Measurements from ENCODE around the gene C3orf62. TPM values are rescaled to one million over a fixed set of nuclear protein-coding genes. Genes with fewer than 3 reads are reported as not detected.
A peak's percentile ranks its signal among the peaks of the same experiment; 100 is the strongest.
"Not testable (repeated sequence)": the region's sequence is repeated elsewhere in the genome, so short reads cannot be mapped to it uniquely, and the experiment has no call there.

The C3orf62 gene
- polyA plus RNA-seq, 1 of the 3 experiments (the other 2 are of a cell fraction), result 4.2 TPM

- Histone ChIP-seq H3K9ac (no peak overlapping the region), H3F3A (replicated peaks; ENCODE audit: insufficient read depth) (no peaks in the 10 kb centered on the region), H3K79me2 (ENCODE audit: insufficient read depth) (no peaks in the 10 kb centered on the region), H4K20me1 (ENCODE audit: insufficient read depth) (no peaks in the 10 kb centered on the region), H3K4me2 (no peak overlapping the region), H3K27ac (ENCODE audit: low read depth in 2 of 2, low read length in 1 of 2) (no peak overlapping the region), H3K9me3 (no peaks in the 10 kb centered on the region), H3K4me1 (ENCODE audit: control insufficient read depth in 1 of 2, insufficient read depth in 2 of 2, low read depth in 1 of 2, low read length in 1 of 2) (no peaks in the 10 kb centered on the region), H3K9me2 (no peaks in the 10 kb centered on the region), H3K4me3 (ENCODE audit: low read depth in 2 of 2, low read length in 1 of 2) (no peak overlapping the region), H3K27me3 (ENCODE audit: insufficient read depth) (no peaks in the 10 kb centered on the region), H3K36me3 (replicated peaks in 1 of 2; ENCODE audit: control insufficient read depth in 1 of 2, insufficient read depth in 2 of 2, low read length in 1 of 2) (no peaks in the 10 kb centered on the region), H2AFZ (ENCODE audit: low read depth) (peak overlapping the region; percentile 13; the same call in 1 of the 2 replicates)
- POLR2A ChIA-PET, result no interaction called here
- DNase-seq, result no peak
- TF ChIP-seq, protein P1, sequence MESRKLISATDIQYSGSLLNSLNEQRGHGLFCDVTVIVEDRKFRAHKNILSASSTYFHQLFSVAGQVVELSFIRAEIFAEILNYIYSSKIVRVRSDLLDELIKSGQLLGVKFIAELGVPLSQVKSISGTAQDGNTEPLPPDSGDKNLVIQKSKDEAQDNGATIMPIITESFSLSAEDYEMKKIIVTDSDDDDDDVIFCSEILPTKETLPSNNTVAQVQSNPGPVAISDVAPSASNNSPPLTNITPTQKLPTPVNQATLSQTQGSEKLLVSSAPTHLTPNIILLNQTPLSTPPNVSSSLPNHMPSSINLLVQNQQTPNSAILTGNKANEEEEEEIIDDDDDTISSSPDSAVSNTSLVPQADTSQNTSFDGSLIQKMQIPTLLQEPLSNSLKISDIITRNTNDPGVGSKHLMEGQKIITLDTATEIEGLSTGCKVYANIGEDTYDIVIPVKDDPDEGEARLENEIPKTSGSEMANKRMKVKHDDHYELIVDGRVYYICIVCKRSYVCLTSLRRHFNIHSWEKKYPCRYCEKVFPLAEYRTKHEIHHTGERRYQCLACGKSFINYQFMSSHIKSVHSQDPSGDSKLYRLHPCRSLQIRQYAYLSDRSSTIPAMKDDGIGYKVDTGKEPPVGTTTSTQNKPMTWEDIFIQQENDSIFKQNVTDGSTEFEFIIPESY (IDR thresholded peaks at IDR 0.05; ENCODE audit: borderline replicate concordance, low read depth), result no peak
- TF ChIP-seq ELF1 (IDR thresholded peaks at IDR 0.05), result no peak
- TF ChIP-seq TAF1 (IDR thresholded peaks at IDR 0.05; ENCODE audit: borderline replicate concordance, low read depth, low read length), result no peak
- TF ChIP-seq PBX3 (IDR thresholded peaks at IDR 0.05), result no peak
- CTCF ChIA-PET, result interaction anchor here (1.0 kb wide), 1 partner anchor 200 kb away, joined by 3 read pairs; no protein-coding TSS in a partner anchor
These were observed 28.2 kb downstream of the C3orf62 start for GRCh38 chr3:49248840-49249227.

- Histone ChIP-seq H3K4me1 (ENCODE audit: control insufficient read depth in 1 of 2, insufficient read depth in 2 of 2, low read depth in 1 of 2, low read length in 1 of 2) (no peaks in the 10 kb centered on the region), H3K9ac (no peak overlapping the region), H3K4me2 (no peak overlapping the region), H3K9me2 (no peaks in the 10 kb centered on the region), H4K20me1 (ENCODE audit: insufficient read depth) (no peaks in the 10 kb centered on the region), H3K79me2 (ENCODE audit: insufficient read depth) (no peaks in the 10 kb centered on the region), H2AFZ (ENCODE audit: low read depth) (no peak overlapping the region), H3K36me3 (replicated peaks in 1 of 2; ENCODE audit: control insufficient read depth in 1 of 2, insufficient read depth in 2 of 2, low read length in 1 of 2) (no peaks in the 10 kb centered on the region), H3K4me3 (ENCODE audit: low read depth in 2 of 2, low read length in 1 of 2) (no peak overlapping the region), H3F3A (replicated peaks; ENCODE audit: insufficient read depth) (no peaks in the 10 kb centered on the region), H3K27ac (ENCODE audit: low read depth in 2 of 2, low read length in 1 of 2) (no peak overlapping the region), H3K27me3 (ENCODE audit: insufficient read depth) (no peaks in the 10 kb centered on the region), H3K9me3 (no peaks in the 10 kb centered on the region)
- ChIA-PET POLR2A (no interaction called here), CTCF (interaction anchor here (0.8 to 1.7 kb wide), 2 partner anchors 9 to 75 kb away, joined by 3 to 4 read pairs; no protein-coding TSS in a partner anchor)
- WGBS (ENCODE audit: low lambda C conversion rate), result 42% methylated on average over 1 of the region's 1 CpG
- TF ChIP-seq EP300 (IDR thresholded peaks at IDR 0.05; ENCODE audit: borderline replicate concordance in 1 of 2, low read depth in 1 of 2, low read length in 1 of 2), result no peak
- no peak for TF ChIP-seq MAX (IDR thresholded peaks at IDR 0.05; ENCODE audit: low read depth)
- TF ChIP-seq GABPA (IDR thresholded peaks at IDR 0.05; ENCODE audit: low read depth), result no peak
- TF ChIP-seq, protein P2, sequence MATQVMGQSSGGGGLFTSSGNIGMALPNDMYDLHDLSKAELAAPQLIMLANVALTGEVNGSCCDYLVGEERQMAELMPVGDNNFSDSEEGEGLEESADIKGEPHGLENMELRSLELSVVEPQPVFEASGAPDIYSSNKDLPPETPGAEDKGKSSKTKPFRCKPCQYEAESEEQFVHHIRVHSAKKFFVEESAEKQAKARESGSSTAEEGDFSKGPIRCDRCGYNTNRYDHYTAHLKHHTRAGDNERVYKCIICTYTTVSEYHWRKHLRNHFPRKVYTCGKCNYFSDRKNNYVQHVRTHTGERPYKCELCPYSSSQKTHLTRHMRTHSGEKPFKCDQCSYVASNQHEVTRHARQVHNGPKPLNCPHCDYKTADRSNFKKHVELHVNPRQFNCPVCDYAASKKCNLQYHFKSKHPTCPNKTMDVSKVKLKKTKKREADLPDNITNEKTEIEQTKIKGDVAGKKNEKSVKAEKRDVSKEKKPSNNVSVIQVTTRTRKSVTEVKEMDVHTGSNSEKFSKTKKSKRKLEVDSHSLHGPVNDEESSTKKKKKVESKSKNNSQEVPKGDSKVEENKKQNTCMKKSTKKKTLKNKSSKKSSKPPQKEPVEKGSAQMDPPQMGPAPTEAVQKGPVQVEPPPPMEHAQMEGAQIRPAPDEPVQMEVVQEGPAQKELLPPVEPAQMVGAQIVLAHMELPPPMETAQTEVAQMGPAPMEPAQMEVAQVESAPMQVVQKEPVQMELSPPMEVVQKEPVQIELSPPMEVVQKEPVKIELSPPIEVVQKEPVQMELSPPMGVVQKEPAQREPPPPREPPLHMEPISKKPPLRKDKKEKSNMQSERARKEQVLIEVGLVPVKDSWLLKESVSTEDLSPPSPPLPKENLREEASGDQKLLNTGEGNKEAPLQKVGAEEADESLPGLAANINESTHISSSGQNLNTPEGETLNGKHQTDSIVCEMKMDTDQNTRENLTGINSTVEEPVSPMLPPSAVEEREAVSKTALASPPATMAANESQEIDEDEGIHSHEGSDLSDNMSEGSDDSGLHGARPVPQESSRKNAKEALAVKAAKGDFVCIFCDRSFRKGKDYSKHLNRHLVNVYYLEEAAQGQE (IDR thresholded peaks at IDR 0.05; ENCODE audit: low read depth, low read length), result no peak
- no peak for TF ChIP-seq EZH2phosphoT487 (IDR thresholded peaks at IDR 0.05; ENCODE audit: borderline replicate concordance, low read depth)
- no peak for TF ChIP-seq MEF2A (IDR thresholded peaks at IDR 0.05; ENCODE audit: borderline replicate concordance, low read depth)
- TF ChIP-seq GATA2 (CRISPR knock-in tag; IDR thresholded peaks at IDR 0.05), result no peak
- DNase-seq, result no peak
These were observed 32.3 kb downstream of the C3orf62 start for GRCh38 chr3:49244581-49245205.

DNA sequence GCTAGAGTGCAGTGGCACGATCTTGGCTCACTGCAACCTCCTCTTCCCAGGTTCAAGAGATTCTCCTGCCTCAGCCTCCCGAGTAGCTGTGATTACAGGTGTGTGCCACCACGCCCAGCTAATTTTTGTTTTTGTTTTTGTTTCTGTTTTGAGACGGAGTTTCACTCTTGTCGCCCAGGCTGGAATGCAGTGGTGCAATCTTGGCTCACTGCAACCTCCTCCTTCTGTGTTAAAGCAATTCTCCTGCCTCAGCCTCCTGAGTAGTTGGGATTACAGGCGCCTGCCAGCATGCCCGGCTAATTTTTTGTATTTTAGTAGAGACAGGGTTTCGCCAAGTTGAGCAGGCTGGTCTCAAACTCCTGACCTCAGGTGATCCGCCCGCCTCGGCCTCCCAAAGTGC, 36.9 kb downstream of the C3orf62 start:
- H3K9ac ChIP-seq; H4K20me1 ChIP-seq (ENCODE audit: insufficient read depth); H3K27ac ChIP-seq (ENCODE audit: low read depth in 2 of 2, low read length in 1 of 2); CTCF ChIA-PET; H3K4me3 ChIP-seq (ENCODE audit: low read depth in 2 of 2, low read length in 1 of 2); POLR2A ChIA-PET; H3K4me2 ChIP-seq; H3K4me1 ChIP-seq (ENCODE audit: control insufficient read depth in 1 of 2, insufficient read depth in 2 of 2, low read depth in 1 of 2, low read length in 1 of 2); DNase-seq; H3K9me2 ChIP-seq; H3K9me3 ChIP-seq; H3K79me2 ChIP-seq (ENCODE audit: insufficient read depth); H3F3A ChIP-seq (replicated peaks; ENCODE audit: insufficient read depth); H3K36me3 ChIP-seq (replicated peaks in 1 of 2; ENCODE audit: control insufficient read depth in 1 of 2, insufficient read depth in 2 of 2, low read length in 1 of 2); H2AFZ ChIP-seq (ENCODE audit: low read depth); H3K27me3 ChIP-seq (ENCODE audit: insufficient read depth): not testable (repeated sequence)
- WGBS (ENCODE audit: low lambda C conversion rate), result 72% methylated on average over 7 of the region's 11 CpGs

All from SK-N-SH (cell line).